Glutamatergic neuron (in vitro differentiated cells): Measurements from ENCODE around the gene ZHX3. TPM values are rescaled to one million over a fixed set of nuclear protein-coding genes. Genes with fewer than 3 reads are reported as not detected.

Experiments
- DNase-seq: peaks from one replicate; pipeline ENCODE4 v3.0.0; 2022
- H3K27ac Mint-ChIP-seq: one replicate; pipeline ENCODE4 v1.8.0; 2020; ENCODE audit warnings: mild to moderate bottlenecking, mixed read lengths, inconsistent platforms; ENCODE audit not compliant: unreplicated experiment
- H3K27me3 Mint-ChIP-seq: one replicate; pipeline ENCODE4 v1.8.0; 2020; ENCODE audit warnings: mild to moderate bottlenecking, moderate library complexity, mixed read lengths, inconsistent platforms; ENCODE audit not compliant: unreplicated experiment
- H3K36me3 Mint-ChIP-seq: one replicate; pipeline ENCODE4 v1.8.0; 2020; ENCODE audit warnings: mild to moderate bottlenecking, mixed read lengths, inconsistent platforms; ENCODE audit not compliant: unreplicated experiment
- H3K4me1 Mint-ChIP-seq: one replicate; pipeline ENCODE4 v1.8.0; 2020; ENCODE audit warnings: mild to moderate bottlenecking, low read depth, mixed read lengths, inconsistent platforms; ENCODE audit not compliant: unreplicated experiment
- H3K4me3 Mint-ChIP-seq: one replicate; pipeline ENCODE4 v1.8.0; 2020; ENCODE audit warnings: mild to moderate bottlenecking, mixed read lengths, inconsistent platforms; ENCODE audit not compliant: unreplicated experiment
- H3K9me3 Mint-ChIP-seq: one replicate; pipeline ENCODE4 v1.8.0; 2020; ENCODE audit warnings: mild to moderate bottlenecking, moderate library complexity, mixed read lengths, inconsistent platforms; ENCODE audit not compliant: unreplicated experiment
- microRNA-seq: library from miRNA; unstranded; fragments of <30 nt; microRNA quantifications from one replicate; pipeline ENCODE4, GENCODE V29; 2020; ENCODE audit not compliant: unreplicated experiment
- total RNA-seq: library from RNA; stranded (reverse); fragmentation: NEBNext Ultra II Directional; extraction: Animal tissue kit (Norgen Biotek cat#: 25700); gene quantifications from one replicate; pipeline ENCODE4 v1.2.1, GENCODE V29; 2021; ENCODE audit not compliant: unreplicated experiment
- TF ChIP-seq, protein P1 (sequence below): fragments of 200-600 bp; sonication (generic); IDR thresholded peaks from one replicate; pipeline ENCODE4 v1.5.0; 2021; ENCODE audit not compliant: partially characterized antibody, unreplicated experiment

ZHX3 gene
- total RNA-seq, 1 donor from 2014 or later, result 40.5 TPM

DNA sequence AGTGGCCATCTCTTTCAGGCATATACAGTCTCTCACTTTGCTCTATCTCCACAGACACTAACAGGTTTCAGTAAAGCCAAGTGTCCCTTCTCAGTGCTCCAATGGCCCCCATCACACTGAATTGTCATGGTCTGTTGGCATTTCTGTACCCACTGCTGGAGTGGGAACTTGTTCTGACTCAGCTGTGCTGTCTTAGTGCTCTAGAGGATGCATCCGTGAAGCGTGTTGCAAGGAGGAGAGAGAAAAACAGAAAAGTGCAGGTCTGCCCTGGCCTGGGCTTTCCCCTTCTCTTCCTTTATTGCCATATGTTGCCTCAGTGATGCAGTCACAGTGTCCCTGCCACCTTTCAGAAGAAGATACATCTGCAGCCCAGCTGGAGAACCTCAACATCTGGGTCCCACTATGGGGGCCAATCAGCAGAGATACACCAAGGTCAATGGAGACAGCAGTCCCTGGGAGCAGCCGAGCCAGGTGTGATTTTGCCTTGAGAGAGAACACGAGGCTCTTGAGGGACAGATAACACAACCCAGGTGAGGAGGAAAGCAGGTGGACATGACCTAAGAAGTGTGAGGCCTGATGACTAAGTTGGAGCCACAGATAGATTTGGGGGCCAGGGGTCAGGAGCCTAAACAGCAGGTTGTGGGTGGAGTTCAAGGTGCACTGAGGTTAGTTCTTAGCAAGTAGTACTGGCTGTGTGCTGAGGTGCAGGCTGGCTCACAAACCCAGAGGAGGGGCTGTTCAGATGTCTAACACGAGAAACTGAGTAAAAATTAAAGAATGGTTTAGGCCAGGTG lies 185.7 kb downstream of the ZHX3 start:
- peaks cover 15% of the 10 kb centered on the region for H3K4me1 Mint-ChIP-seq
- no peak overlapping the region for H3K4me3 Mint-ChIP-seq
- no peak for DNase-seq
- TF ChIP-seq, protein P1, sequence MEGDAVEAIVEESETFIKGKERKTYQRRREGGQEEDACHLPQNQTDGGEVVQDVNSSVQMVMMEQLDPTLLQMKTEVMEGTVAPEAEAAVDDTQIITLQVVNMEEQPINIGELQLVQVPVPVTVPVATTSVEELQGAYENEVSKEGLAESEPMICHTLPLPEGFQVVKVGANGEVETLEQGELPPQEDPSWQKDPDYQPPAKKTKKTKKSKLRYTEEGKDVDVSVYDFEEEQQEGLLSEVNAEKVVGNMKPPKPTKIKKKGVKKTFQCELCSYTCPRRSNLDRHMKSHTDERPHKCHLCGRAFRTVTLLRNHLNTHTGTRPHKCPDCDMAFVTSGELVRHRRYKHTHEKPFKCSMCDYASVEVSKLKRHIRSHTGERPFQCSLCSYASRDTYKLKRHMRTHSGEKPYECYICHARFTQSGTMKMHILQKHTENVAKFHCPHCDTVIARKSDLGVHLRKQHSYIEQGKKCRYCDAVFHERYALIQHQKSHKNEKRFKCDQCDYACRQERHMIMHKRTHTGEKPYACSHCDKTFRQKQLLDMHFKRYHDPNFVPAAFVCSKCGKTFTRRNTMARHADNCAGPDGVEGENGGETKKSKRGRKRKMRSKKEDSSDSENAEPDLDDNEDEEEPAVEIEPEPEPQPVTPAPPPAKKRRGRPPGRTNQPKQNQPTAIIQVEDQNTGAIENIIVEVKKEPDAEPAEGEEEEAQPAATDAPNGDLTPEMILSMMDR, result no peak
- H3K27ac Mint-ChIP-seq, result no peak overlapping the region
- peaks cover 10% of the 10 kb centered on the region for H3K9me3 Mint-ChIP-seq
- H3K36me3 Mint-ChIP-seq, result peaks cover 4% of the 10 kb centered on the region
- peaks cover 9% of the 10 kb centered on the region for H3K27me3 Mint-ChIP-seq

Small RNA genes within 50 kb of the gene (microRNA-seq; reads per million reads assigned to microRNA genes)
- gene MIR6871, result 9.6 reads per million, percentile 47 among the genes with 10 or more reads in this experiment

Other genes with a start within 250 kb of the ZHX3 start
- 458 TPM for gene PLCG1, start 180.2 kb downstream of the ZHX3 start, total RNA-seq
- gene LPIN3, start 23.1 kb upstream of the ZHX3 start, total RNA-seq, result 5.9 TPM
- not detected for gene EMILIN3, start 49.1 kb upstream of the ZHX3 start, total RNA-seq